GM12891 (cell line): ENCODE data around the gene TLN1.

Source experiments
- POLR2A ChIP-seq: IDR thresholded peaks from 2 replicates; pipeline ENCODE4 v1.6.1; 2011; ENCODE audit warnings: low read depth, low read length, control low read depth
- POLR2AphosphoS5 ChIP-seq: IDR thresholded peaks from 2 replicates; pipeline ENCODE4 v1.6.1; 2011; ENCODE audit warnings: low read depth, low read length, control low read depth
- SPI1 ChIP-seq: IDR thresholded peaks from 2 replicates; pipeline ENCODE4 v1.6.1; 2011; ENCODE audit warnings: low read depth, low read length, control low read depth

GRCh38 chr9:35651956-35652828, 79.8 kb downstream of the TLN1 start:
- TF ChIP-seq POLR2A (no peak), SPI1 (no peak), POLR2AphosphoS5 (no peak)
